Heart right ventricle (tissue), 16 donors: ENCODE measurements around the gene DAB1. TPM values are rescaled to one million over a fixed set of nuclear protein-coding genes. Genes with fewer than 3 reads are reported as not detected.
A peak's percentile ranks its signal among the peaks of the same experiment; 100 is the strongest.

Experiments
- ATAC-seq, 8 donors: fragments of 200-7000 bp; cut with Tn5 transposase; one replicate each; pipeline ENCODE4 v1.9.1; 2020; ENCODE audit warnings: mild to moderate bottlenecking in 8 of 8, moderate library complexity in 8 of 8, moderate number of reproducible peaks in 1 of 8
- DNase-seq, 2 donors: peaks; one replicate each; pipeline ENCODE4 v3.0.0-alpha.2; 2020
- H3K27ac ChIP-seq, 10 donors: fragments of 200-600 bp; sonication (generic) in 2 of 10; one replicate each; pipeline versions ENCODE4 v1.5.0 to v1.8.0; 2020 to 2022; ENCODE audit warnings: mild to moderate bottlenecking in 3 of 10
- H3K27me3 ChIP-seq, 7 donors: fragments of 200-600 bp; one replicate each; pipeline ENCODE4 v1.8.0; 2021 to 2022; ENCODE audit warnings: mild to moderate bottlenecking in 2 of 7
- H3K36me3 ChIP-seq, 9 donors: fragments of 200-600 bp; sonication (generic) in 1 of 9; one replicate each; pipeline versions ENCODE4 v1.5.0 to v1.8.0; 2020 to 2022; ENCODE audit warnings: mild to moderate bottlenecking in 2 of 9
- H3K4me1 ChIP-seq, 9 donors: fragments of 200-600 bp; sonication (generic) in 1 of 9; one replicate each; pipeline versions ENCODE4 v1.5.0 to v1.8.0; 2020 to 2022; ENCODE audit warnings: mild to moderate bottlenecking in 4 of 9
- H3K4me3 ChIP-seq, 10 donors: fragments of 200-600 bp; sonication (generic) in 2 of 10; one replicate each; pipeline versions ENCODE4 v1.5.0 to v1.8.0; 2020 to 2022; ENCODE audit warnings: mild to moderate bottlenecking in 7 of 10, moderate library complexity in 2 of 10
- H3K9me3 ChIP-seq, 11 donors: fragments of 200-600 bp in 10 of 11; sonication (generic) in 2 of 11; one replicate each; pipeline versions ENCODE4 v1.5.0 to v1.8.0; 2013 to 2022; ENCODE audit warnings: mild to moderate bottlenecking in 2 of 11, control low read depth in 1 of 11, moderate library complexity in 1 of 11
- WGBS, 2 donors: extraction: QIAGEN DNeasy Blood & Tissue Kit; methylation state at CpG; one replicate each; pipeline ENCODE4 v1.1.7; 2013; ENCODE audit warnings: inconsistent platforms in 1 of 2; 5-methylcytosine and 5-hydroxymethylcytosine counted together
- intact Hi-C, 10 donors: fragments of 100-400 bp; cut with DNase I; formaldehyde crosslinking; loops; one replicate each; pipeline versions ENCODE4 v1.11.1 to v1.14.2; 2022
- polyA plus RNA-seq, 2 donors: library from polyadenylated mRNA; stranded (reverse); fragments of 200-250 nt; gene quantifications; one replicate each; pipeline ENCODE4 v1.2.3, GENCODE V29; 2013
- total RNA-seq, 10 donors: library from RNA; stranded (reverse); fragmentation: NEBNext Ultra II Directional in 3 of 10; extraction: Animal tissue kit (Norgen Biotek cat#: 25700) in 3 of 10; gene quantifications; one replicate each; pipeline versions ENCODE4 v1.2.1 to v1.2.4, GENCODE V29; 2021 to 2023
- TF ChIP-seq, protein P1 (sequence below), 9 donors: fragments of 200-600 bp; sonication (generic) in 2 of 9; IDR thresholded peaks; one replicate each; pipeline versions ENCODE4 v1.5.0 to v1.8.0; 2021 to 2022; ENCODE audit warnings: antibody characterized with exemption in 9 of 9, mild to moderate bottlenecking in 5 of 9, moderate library complexity in 1 of 9
- donor health status: Arrhythmogenic right ventricular cardiomyopathy.
- donor health status: ischemic (EF 13 %, LVEDD 7.1; RV severe dilation, severe dysfunction).
- donor health status: healthy with polysubstance abuse.
- donor health status: DM: no; HTN: yes; CAD: no.
- donor health status: DM: no; HTN: no; CAD: no.
- donor health status: ischemic (EF 25% LVEDD 6.9; RV normal size, moderate dysfunction).
- donor health status: ischemic (EF 25% LVEDD 5.7; RV mildly dilated, moderate dysfunction).
- donor health status: healthy.
- donor health status: DM: yes; HTN: yes; CAD: no.
- donor health status: Ischemic cardiomyopathy.
- donor health status: ischemic (EF 35%, LVEDD 5.7; RV mildly dilated, moderate dysfunction).
- donor health status: nonischemic (EF 11% LVEDD 7.7; RV severe dilation, severe dysfunction).
- donor health status: DM: yes; HTN: yes; CAD: no.
- donor health status: PGD.
- donor health status: ischemic (EF 29% LVEDD 5.4; RV normal size, mild dysfunction).
- donor health status: nonischemic (EF 23%, LVEDD 6.1; RV moderate dilation, normal function).

The DAB1 gene
- total and polyA plus RNA-seq, 12 donors: 0.16 to 25.5 (median 8.1) TPM

DNA sequence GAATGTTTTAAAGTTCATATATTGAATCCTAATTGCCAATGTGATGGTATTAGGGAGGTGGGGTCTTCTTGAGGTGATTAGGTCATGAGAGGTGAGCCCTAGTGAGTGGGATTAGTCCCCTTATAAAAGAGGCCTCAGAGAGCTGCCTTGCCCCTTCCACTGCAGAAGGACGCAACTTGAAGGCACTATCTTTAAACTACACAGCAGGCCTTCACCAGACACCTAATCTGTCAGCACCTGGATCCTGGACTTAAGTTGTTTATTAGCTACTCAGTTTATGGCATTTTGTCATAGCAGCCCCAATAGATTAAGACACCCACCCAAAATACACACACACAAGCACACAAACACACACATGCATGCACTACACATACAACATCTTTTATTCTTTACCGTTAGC, 61.4 kb downstream of the DAB1 start:
- Histone ChIP-seq H3K9me3 (peaks cover 0 to 16% (median 2%) of the 10 kb centered on the region in 11 donors), H3K4me1 (peaks cover 0 to 22% (median 0%) of the 10 kb centered on the region in 9 donors), H3K36me3 (no peaks in the 10 kb centered on the region), H3K4me3 (no peak overlapping the region), H3K27ac (peak overlapping the region in 2 of 10 donors; percentile 39 to 45), H3K27me3 (no peaks in the 10 kb centered on the region)
- peak in 1 of 2 donors; percentile 17 for DNase-seq
- 28 to 48% methylated on average over 2 of the region's 2 CpGs for WGBS, 2 donors
- intact Hi-C loops: no loop called here
- ATAC-seq: peak in 7 of 8 donors; percentile 70 to 94 (median 89)
- TF ChIP-seq, protein P1, sequence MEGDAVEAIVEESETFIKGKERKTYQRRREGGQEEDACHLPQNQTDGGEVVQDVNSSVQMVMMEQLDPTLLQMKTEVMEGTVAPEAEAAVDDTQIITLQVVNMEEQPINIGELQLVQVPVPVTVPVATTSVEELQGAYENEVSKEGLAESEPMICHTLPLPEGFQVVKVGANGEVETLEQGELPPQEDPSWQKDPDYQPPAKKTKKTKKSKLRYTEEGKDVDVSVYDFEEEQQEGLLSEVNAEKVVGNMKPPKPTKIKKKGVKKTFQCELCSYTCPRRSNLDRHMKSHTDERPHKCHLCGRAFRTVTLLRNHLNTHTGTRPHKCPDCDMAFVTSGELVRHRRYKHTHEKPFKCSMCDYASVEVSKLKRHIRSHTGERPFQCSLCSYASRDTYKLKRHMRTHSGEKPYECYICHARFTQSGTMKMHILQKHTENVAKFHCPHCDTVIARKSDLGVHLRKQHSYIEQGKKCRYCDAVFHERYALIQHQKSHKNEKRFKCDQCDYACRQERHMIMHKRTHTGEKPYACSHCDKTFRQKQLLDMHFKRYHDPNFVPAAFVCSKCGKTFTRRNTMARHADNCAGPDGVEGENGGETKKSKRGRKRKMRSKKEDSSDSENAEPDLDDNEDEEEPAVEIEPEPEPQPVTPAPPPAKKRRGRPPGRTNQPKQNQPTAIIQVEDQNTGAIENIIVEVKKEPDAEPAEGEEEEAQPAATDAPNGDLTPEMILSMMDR (IDR thresholded peaks at IDR 0.05): no peak

DNA sequence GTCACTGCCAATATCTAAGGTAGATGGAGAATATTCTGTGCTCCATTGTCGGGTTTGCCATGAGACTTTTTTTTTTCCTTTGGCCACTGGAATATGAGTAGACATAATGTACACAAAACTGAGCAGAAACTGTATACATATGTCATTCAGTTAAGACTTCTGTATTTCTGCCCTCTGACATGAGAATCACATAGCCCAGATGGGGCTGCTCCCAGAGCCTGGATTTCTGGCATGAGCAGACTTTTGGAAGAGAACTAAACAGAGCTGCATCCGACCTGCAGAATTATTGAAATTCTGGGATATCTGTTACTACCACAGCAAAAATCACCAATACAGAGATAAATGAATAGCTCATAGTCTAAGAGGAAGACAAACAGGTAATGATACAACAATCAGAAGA, 62.3 kb downstream of the DAB1 start:
- intact Hi-C loops: no loop called here
- no peak overlapping the region for H3K4me3 ChIP-seq
- H3K9me3 ChIP-seq: peaks cover 0 to 16% (median 2%) of the 10 kb centered on the region in 11 donors
- 64 to 70% methylated on average over 2 of the region's 2 CpGs for WGBS, 2 donors
- ATAC-seq (no peak), DNase-seq (no peak)
- H3K36me3 ChIP-seq: no peaks in the 10 kb centered on the region
- no peak overlapping the region for H3K27ac ChIP-seq
- H3K27me3 ChIP-seq: no peaks in the 10 kb centered on the region
- TF ChIP-seq, protein P1 (IDR thresholded peaks at IDR 0.05): no peak
- H3K4me1 ChIP-seq: peaks cover 0 to 22% (median 0%) of the 10 kb centered on the region in 9 donors

DNA sequence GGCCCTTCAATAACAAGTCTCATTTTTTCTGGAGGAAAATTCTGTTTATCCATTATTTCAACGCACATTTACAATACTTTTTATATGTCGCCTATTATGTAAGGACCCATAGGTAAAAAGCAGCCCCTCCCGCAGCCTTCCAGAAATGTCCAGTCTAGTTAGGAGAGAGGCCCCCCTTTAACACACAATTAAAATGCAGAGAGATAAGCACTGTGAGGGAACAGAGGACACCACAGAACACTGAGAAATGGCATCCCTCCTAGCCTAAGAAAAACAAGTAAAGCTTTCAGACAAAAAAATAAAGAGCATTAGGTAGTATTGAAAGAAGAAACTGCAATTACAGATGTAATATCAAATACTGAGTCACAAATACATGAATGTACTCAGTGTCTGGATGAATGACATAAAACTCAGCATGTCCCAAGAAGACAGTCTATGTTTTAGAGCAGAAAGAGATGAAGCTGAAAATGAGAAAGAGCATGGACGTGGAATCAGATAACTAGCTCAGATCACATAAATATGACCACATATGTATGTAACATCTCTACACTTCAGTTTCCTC, 62.9 kb downstream of the DAB1 start:
- intact Hi-C loops: no loop called here
- H3K27ac ChIP-seq: peak overlapping the region in 1 of 10 donors; percentile 32
- TF ChIP-seq, protein P1 (IDR thresholded peaks at IDR 0.05): no peak
- H3K4me1 ChIP-seq: peaks cover 0 to 22% (median 0%) of the 10 kb centered on the region in 9 donors
- H3K4me3 ChIP-seq: no peak overlapping the region
- DNase-seq (no peak), ATAC-seq (peak in 2 of 8 donors; percentile 59 to 60)
- no peaks in the 10 kb centered on the region for H3K36me3 ChIP-seq
- 65 to 78% methylated on average over 4 of the region's 4 CpGs for WGBS, 2 donors
- no peaks in the 10 kb centered on the region for H3K27me3 ChIP-seq
- H3K9me3 ChIP-seq: peaks cover 0 to 16% (median 2%) of the 10 kb centered on the region in 11 donors

DNA sequence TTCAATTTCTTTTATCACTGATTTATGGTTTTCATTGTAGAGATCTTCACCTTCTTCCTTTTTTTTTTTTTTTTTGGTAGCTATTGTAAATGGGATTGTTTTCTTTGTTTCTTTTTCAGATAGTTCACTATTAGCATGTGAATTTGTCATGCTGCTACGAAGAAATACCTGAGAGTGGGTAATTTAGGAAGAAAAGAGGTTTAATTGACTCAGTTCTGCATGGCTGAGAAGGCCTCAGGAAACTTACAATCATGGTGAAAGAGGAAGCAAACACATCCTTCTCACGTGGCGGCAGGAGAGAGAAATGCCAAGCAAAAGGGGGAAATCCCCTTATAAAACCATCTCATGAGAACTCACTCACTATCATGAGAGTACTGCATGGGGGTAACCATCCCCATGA, 66.4 kb downstream of the DAB1 start:
- Histone ChIP-seq H3K4me1 (peaks cover 0 to 21% (median 0%) of the 10 kb centered on the region in 9 donors), H3K27ac (no peak overlapping the region), H3K4me3 (no peak overlapping the region), H3K9me3 (peaks cover 0 to 16% (median 2%) of the 10 kb centered on the region in 11 donors), H3K27me3 (no peaks in the 10 kb centered on the region), H3K36me3 (no peaks in the 10 kb centered on the region)
- no peak for ATAC-seq
- no peak for DNase-seq
- TF ChIP-seq, protein P1 (IDR thresholded peaks at IDR 0.05): no peak
- intact Hi-C loops: loop anchor here in 1 of 10 donors (10.0 kb wide), 1 partner anchor 523 kb away; no protein-coding TSS in a partner anchor
- WGBS, 2 donors: 68 to 81% methylated on average over 3 of the region's 3 CpGs
